Panc1 (cell line): ENCODE results near the gene TRIM29. TPM values are rescaled to one million over a fixed set of nuclear protein-coding genes. Genes with fewer than 3 reads are reported as not detected.

ENCODE experiments used
- ATAC-seq: fragments of 200-7000 bp; cut with Tn5 transposase; 2 replicates; pipeline ENCODE4 v1.9.1; 2020; ENCODE audit warnings: mild to moderate bottlenecking, moderate library complexity
- BruUV-seq: library from RNA; stranded (reverse); fragments of 400-500 nt; replicated peaks from 2 replicates; lab custom pipeline; 2021; lab: Mats Ljungman, UMichigan
- CTCF ChIA-PET: fragments of 300-600 bp; sonication (Branson Sonifier 250); formaldehyde crosslinking; loops from one replicate; lab custom pipeline; 2022; ENCODE audit warnings: antibody characterized with exemption; lab: Charles Lee
- POLR2A ChIA-PET: fragments of 300-600 bp; sonication (Branson Sonifier 250); formaldehyde crosslinking; loops from one replicate; lab custom pipeline; 2022; ENCODE audit warnings: antibody characterized with exemption; lab: Charles Lee
- DNase-seq: peaks from one replicate; pipeline ENCODE4 v3.0.0-alpha.2; 2010; ENCODE audit warnings: low read depth, low spot score
- H3K27ac ChIP-seq: 2 replicates; pipeline ENCODE4 v1.5.1; 2011; ENCODE audit warnings: mild to moderate bottlenecking, low read length, inconsistent platforms
- H3K27me3 ChIP-seq: fragments of 200-500 bp; sonication (Bioruptor generic); 2 replicates; pipeline ENCODE4 v1.6.0; 2014; ENCODE audit warnings: low read length, inconsistent platforms; ENCODE audit not compliant: control insufficient read depth, insufficient read depth
- H3K36me3 ChIP-seq: fragments of 200-500 bp; sonication (Bioruptor generic); 2 replicates; pipeline ENCODE4 v1.5.1; 2014; ENCODE audit warnings: inconsistent platforms, mild to moderate bottlenecking, low read length, moderate library complexity; ENCODE audit not compliant: control insufficient read depth, insufficient read depth
- H3K4me1 ChIP-seq: 2 replicates; pipeline ENCODE4 v1.5.1; 2011; ENCODE audit warnings: inconsistent platforms, mild to moderate bottlenecking, low read length, moderate library complexity; ENCODE audit not compliant: control insufficient read depth, insufficient read depth
- H3K4me3 ChIP-seq, 2 experiments: 2 replicates each; pipeline ENCODE4 v1.5.1; 2011 to 2012; ENCODE audit warnings: low read depth in 2 of 2, low read length in 2 of 2, mild to moderate bottlenecking in 2 of 2, inconsistent platforms in 1 of 2, moderate library complexity in 1 of 2
- H3K9me3 ChIP-seq: fragments of 200-500 bp; sonication (Bioruptor generic); 2 replicates; pipeline ENCODE4 v1.5.1; 2014; ENCODE audit warnings: low read depth, mild to moderate bottlenecking, inconsistent platforms, low read length, moderate library complexity; ENCODE audit not compliant: control insufficient read depth, insufficient read depth
- POLR2AphosphoS5 ChIP-seq: IDR thresholded peaks from 2 replicates; pipeline ENCODE4 v1.6.1; 2012; ENCODE audit warnings: mild to moderate bottlenecking, low read depth, low read length, moderate library complexity
- SIN3A ChIP-seq: IDR thresholded peaks from 2 replicates; pipeline ENCODE4 v1.6.1; 2012; ENCODE audit warnings: low read depth, mild to moderate bottlenecking, low read length, moderate library complexity, borderline replicate concordance; ENCODE audit not compliant: insufficient read depth
- TCF7L2 ChIP-seq: IDR thresholded peaks from 2 replicates; pipeline ENCODE4 v1.6.1; 2011; ENCODE audit warnings: mild to moderate bottlenecking, low read depth, low read length, inconsistent platforms
- in situ Hi-C: cut with HindIII; loops from 2 replicates; pipeline ENCODE4 v1.10.0; 2016; ENCODE audit warnings: low sequenced_read_pairs, low pct_unique_long_range_greater_than_20kb
- intact Hi-C: fragments of 100-400 bp; cut with micrococcal nuclease; formaldehyde crosslinking; loops from one replicate; pipeline ENCODE4 v1.10.0; 2022; ENCODE audit not compliant: unreplicated experiment
- total RNA-seq: library from RNA; stranded (reverse); gene quantifications from one replicate; pipeline ENCODE4 v1.2.1, GENCODE V29; 2021; ENCODE audit not compliant: unreplicated experiment
- TF ChIP-seq, protein P1 (sequence below): fragments of 450-650 bp; IDR thresholded peaks from 2 replicates; pipeline ENCODE4 v1.5.1; 2017; ENCODE audit warnings: mild to moderate bottlenecking
- TF ChIP-seq, protein P2 (sequence below), 2 experiments: IDR thresholded peaks; 2 replicates each; pipeline ENCODE4 v1.6.1; 2011 to 2012; ENCODE audit warnings: low read depth in 2 of 2, control low read depth in 1 of 2, low read length in 1 of 2, mild to moderate bottlenecking in 1 of 2, moderate library complexity in 1 of 2; ENCODE audit not compliant: insufficient read depth in 1 of 2

Gene TRIM29
- total RNA-seq, 1 experiment from 2014 or later, result 0.64 TPM

DNA sequence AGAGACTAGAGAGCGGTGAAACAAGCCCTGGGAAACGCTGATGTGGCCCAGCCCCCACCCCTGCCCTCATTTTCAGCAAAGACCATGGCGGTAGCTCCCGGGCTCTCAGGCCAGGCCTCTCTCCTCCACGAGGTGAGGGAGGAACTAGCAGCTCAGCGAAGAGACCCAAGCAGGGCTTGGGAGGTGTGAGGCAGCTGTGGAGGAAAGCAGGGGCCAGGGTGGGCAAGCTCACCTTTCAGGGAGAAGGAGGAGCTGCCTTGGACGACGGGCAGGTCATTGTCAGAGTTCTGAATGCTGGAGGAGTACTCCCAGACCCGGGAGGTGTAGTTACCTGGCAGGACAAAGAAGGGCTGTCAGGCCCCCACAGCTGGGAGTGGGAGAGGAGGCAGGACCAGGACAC, 19.9 kb downstream of the TRIM29 start:
- Histone ChIP-seq H3K4me1 (no peaks in the 10 kb centered on the region), H3K36me3 (no peaks in the 10 kb centered on the region), H3K27me3 (peaks cover 2% of the 10 kb centered on the region; the same call in 1 of the 2 replicates), H3K4me3 (no peak overlapping the region), H3K9me3 (no peaks in the 10 kb centered on the region), H3K27ac (no peak overlapping the region)
- ChIA-PET POLR2A (no interaction called here), CTCF (no interaction called here)
- TF ChIP-seq SIN3A (no peak), POLR2AphosphoS5 (no peak), TCF7L2 (no peak)
- TF ChIP-seq, protein P1, sequence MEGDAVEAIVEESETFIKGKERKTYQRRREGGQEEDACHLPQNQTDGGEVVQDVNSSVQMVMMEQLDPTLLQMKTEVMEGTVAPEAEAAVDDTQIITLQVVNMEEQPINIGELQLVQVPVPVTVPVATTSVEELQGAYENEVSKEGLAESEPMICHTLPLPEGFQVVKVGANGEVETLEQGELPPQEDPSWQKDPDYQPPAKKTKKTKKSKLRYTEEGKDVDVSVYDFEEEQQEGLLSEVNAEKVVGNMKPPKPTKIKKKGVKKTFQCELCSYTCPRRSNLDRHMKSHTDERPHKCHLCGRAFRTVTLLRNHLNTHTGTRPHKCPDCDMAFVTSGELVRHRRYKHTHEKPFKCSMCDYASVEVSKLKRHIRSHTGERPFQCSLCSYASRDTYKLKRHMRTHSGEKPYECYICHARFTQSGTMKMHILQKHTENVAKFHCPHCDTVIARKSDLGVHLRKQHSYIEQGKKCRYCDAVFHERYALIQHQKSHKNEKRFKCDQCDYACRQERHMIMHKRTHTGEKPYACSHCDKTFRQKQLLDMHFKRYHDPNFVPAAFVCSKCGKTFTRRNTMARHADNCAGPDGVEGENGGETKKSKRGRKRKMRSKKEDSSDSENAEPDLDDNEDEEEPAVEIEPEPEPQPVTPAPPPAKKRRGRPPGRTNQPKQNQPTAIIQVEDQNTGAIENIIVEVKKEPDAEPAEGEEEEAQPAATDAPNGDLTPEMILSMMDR, result no peak
- TF ChIP-seq, protein P2, sequence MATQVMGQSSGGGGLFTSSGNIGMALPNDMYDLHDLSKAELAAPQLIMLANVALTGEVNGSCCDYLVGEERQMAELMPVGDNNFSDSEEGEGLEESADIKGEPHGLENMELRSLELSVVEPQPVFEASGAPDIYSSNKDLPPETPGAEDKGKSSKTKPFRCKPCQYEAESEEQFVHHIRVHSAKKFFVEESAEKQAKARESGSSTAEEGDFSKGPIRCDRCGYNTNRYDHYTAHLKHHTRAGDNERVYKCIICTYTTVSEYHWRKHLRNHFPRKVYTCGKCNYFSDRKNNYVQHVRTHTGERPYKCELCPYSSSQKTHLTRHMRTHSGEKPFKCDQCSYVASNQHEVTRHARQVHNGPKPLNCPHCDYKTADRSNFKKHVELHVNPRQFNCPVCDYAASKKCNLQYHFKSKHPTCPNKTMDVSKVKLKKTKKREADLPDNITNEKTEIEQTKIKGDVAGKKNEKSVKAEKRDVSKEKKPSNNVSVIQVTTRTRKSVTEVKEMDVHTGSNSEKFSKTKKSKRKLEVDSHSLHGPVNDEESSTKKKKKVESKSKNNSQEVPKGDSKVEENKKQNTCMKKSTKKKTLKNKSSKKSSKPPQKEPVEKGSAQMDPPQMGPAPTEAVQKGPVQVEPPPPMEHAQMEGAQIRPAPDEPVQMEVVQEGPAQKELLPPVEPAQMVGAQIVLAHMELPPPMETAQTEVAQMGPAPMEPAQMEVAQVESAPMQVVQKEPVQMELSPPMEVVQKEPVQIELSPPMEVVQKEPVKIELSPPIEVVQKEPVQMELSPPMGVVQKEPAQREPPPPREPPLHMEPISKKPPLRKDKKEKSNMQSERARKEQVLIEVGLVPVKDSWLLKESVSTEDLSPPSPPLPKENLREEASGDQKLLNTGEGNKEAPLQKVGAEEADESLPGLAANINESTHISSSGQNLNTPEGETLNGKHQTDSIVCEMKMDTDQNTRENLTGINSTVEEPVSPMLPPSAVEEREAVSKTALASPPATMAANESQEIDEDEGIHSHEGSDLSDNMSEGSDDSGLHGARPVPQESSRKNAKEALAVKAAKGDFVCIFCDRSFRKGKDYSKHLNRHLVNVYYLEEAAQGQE (IDR thresholded peaks at IDR 0.05; ENCODE audit: insufficient read depth in 1 of 2, low read depth in 2 of 2, low read length in 1 of 2), result no peak
- ATAC-seq (no peak), DNase-seq (no peak)
- intact Hi-C loops (no loop called here), in situ Hi-C loops (no loop called here)
- no TSS peak for BruUV-seq

DNA sequence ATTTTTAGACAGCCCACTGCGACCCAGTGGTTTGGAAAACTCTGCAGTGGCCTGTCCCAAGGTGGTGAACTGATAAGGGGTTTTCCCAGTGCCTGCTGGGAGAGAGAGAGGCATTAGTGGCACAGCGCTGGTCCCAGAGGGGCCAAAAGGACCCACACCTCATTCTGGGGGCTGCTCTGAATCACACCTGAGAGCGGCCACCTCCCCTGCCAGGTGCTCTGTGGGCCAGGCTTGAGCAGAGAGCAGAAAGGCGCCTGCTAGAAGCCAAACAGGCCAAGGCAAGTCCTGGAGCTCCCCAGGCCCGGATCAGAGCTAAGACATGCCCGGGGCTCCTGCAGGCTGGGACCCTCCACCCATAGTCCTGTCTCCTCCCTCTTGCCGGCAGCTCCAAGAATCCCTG, 20.9 kb downstream of the TRIM29 start:
- Histone ChIP-seq H3K36me3 (no peaks in the 10 kb centered on the region), H3K4me3 (no peak overlapping the region), H3K9me3 (no peaks in the 10 kb centered on the region), H3K27me3 (peaks cover 4% of the 10 kb centered on the region; the same call in 1 of the 2 replicates), H3K4me1 (no peaks in the 10 kb centered on the region), H3K27ac (no peak overlapping the region)
- POLR2A ChIA-PET, result no interaction called here
- BruUV-seq, result no TSS peak
- intact Hi-C loops, result no loop called here
- CTCF ChIA-PET, result no interaction called here
- TF ChIP-seq POLR2AphosphoS5 (no peak), TCF7L2 (no peak), SIN3A (no peak)
- TF ChIP-seq, protein P1, result no peak
- TF ChIP-seq, protein P2 (IDR thresholded peaks at IDR 0.05; ENCODE audit: insufficient read depth in 1 of 2, low read depth in 2 of 2, low read length in 1 of 2), result no peak
- no peak for ATAC-seq
- in situ Hi-C loops, result no loop called here
- DNase-seq, result no peak
